Spleen (tissue), 11 donors: ENCODE data around the gene HOXA5. TPM values are rescaled to one million over a fixed set of nuclear protein-coding genes. Genes with fewer than 3 reads are reported as not detected.
A peak's percentile ranks its signal among the peaks of the same experiment; 100 is the strongest.

Experiments used
- DNase-seq: peaks from one replicate; pipeline ENCODE4 v3.0.0-alpha.2; 2020
- H3K27ac ChIP-seq, 8 donors: fragments of 200-600 bp; sonication (generic) in 7 of 8; 1 replicate in 4 of 8; 2 replicates in 4 of 8; pipeline versions ENCODE4 v1.5.0 to v1.8.0; 2016 to 2021; ENCODE audit warnings: inconsistent platforms in 4 of 8, mild to moderate bottlenecking in 4 of 8, moderate library complexity in 1 of 8
- H3K27me3 ChIP-seq, 7 donors: fragments of 200-600 bp; sonication (generic) in 6 of 7; replicated peaks in 1 of 7; 1 replicate in 4 of 7; 2 replicates in 3 of 7; pipeline versions ENCODE4 v1.5.0 to v1.8.0; 2016 to 2021; ENCODE audit warnings: inconsistent platforms in 3 of 7, mild to moderate bottlenecking in 1 of 7
- H3K36me3 ChIP-seq, 6 donors: fragments of 200-600 bp; sonication (generic) in 5 of 6; 1 replicate in 4 of 6; 2 replicates in 2 of 6; pipeline versions ENCODE4 v1.5.0 to v1.8.0; 2016 to 2021; ENCODE audit warnings: inconsistent platforms in 2 of 6
- H3K4me1 ChIP-seq, 6 donors: fragments of 200-600 bp; sonication (generic) in 5 of 6; 1 replicate in 3 of 6; 2 replicates in 3 of 6; pipeline versions ENCODE4 v1.5.0 to v1.8.0; 2016 to 2021; ENCODE audit warnings: inconsistent platforms in 3 of 6
- H3K4me3 ChIP-seq, 8 donors: fragments of 200-600 bp; sonication (generic) in 7 of 8; 1 replicate in 4 of 8; 2 replicates in 4 of 8; pipeline versions ENCODE4 v1.5.0 to v1.8.0; 2016 to 2021; ENCODE audit warnings: inconsistent platforms in 4 of 8, mild to moderate bottlenecking in 4 of 8, moderate library complexity in 2 of 8
- H3K9me3 ChIP-seq, 8 donors: fragments of 200-600 bp; sonication (generic) in 7 of 8; 1 replicate in 4 of 8; 2 replicates in 4 of 8; pipeline versions ENCODE4 v1.5.0 to v1.8.0; 2016 to 2021; ENCODE audit warnings: inconsistent platforms in 4 of 8
- CTCF ChIP-seq, 11 experiments: fragments of 200-600 bp in 7 of 11; fragments of 450-650 bp in 4 of 11; sonication (generic) in 4 of 11; IDR thresholded peaks in 8 of 11; conservative IDR thresholded peaks in 3 of 11; 1 replicate in 7 of 11; 2 replicates in 4 of 11; pipeline versions ENCODE4 v1.4.0 to v1.8.0; 2016 to 2021; ENCODE audit warnings: antibody characterized with exemption in 11 of 11, inconsistent platforms in 4 of 11, mild to moderate bottlenecking in 1 of 11
- POLR2A ChIP-seq, 3 donors: fragments of 450-650 bp; IDR thresholded peaks; one replicate each; pipeline ENCODE4 v1.5.1; 2017; ENCODE audit warnings: antibody characterized with exemption in 3 of 3, mild to moderate bottlenecking in 1 of 3
- POLR2AphosphoS5 ChIP-seq, 3 donors: sonication (generic); formaldehyde crosslinking; IDR thresholded peaks; one replicate each; pipeline ENCODE4 v1.5.1; 2017; ENCODE audit warnings: antibody characterized with exemption in 3 of 3
- WGBS, 5 donors: extraction: QIAGEN DNeasy Blood & Tissue Kit in 3 of 5; methylation state at CpG; one replicate each; pipeline versions ENCODE4 v1.1.5 to v1.1.7; 2013 to 2018; 5-methylcytosine and 5-hydroxymethylcytosine counted together
- intact Hi-C: fragments of 100-400 bp; cut with DNase I; formaldehyde crosslinking; loops from one replicate; pipeline ENCODE4 v1.15.0; 2023; ENCODE audit warnings: low total_unique reads
- polyA plus RNA-seq, 3 donors: library from polyadenylated mRNA; stranded (reverse); fragments of 200-250 nt; gene quantifications; one replicate each; pipeline ENCODE4 v1.2.1, GENCODE V29; 2013
- total RNA-seq, 7 donors: library from RNA; depleted of rRNA in 3 of 7; stranded (reverse); fragments of >200 nt in 3 of 7; fragmentation: NEBNext Ultra II Directional in 4 of 7; extraction: Animal tissue kit (Norgen Biotek cat#: 25700) in 4 of 7; gene quantifications; one replicate each; pipeline versions ENCODE4 v1.1.0 to v1.2.1, GENCODE V29; 2016 to 2021
- donor health status: healthy with polysubstance abuse.
- donor health status: DM: no; HTN: no; CAD: no; lungs with moderate emphysema.
- donor health status: DM: no; HTN: no; CAD: no.
- donor health status: Bipolar disorder and iron deficiency.
- donor health status: healthy.
- donor health status: DM: no; HTN: no; CAD: no.
- donor health status: DM: yes; HTN: yes; CAD: no.

HOXA5 gene
- total and polyA plus RNA-seq, 10 donors = 1.6 to 9.3 (median 3.3) TPM

- TF ChIP-seq POLR2A (IDR thresholded peaks at IDR 0.05) (no peak), CTCF (IDR thresholded peaks at IDR 0.05 in 8 of 11, conservative IDR thresholded peaks at IDR 0.05 in 3 of 11) (no peak), POLR2AphosphoS5 (IDR thresholded peaks at IDR 0.05) (no peak)
- no peak for DNase-seq
- H3K9me3 ChIP-seq = no peaks in the 10 kb centered on the region
- H3K27me3 ChIP-seq = peaks cover 41 to 100% (median 99%) of the 10 kb centered on the region in 7 donors
- no peak overlapping the region for H3K4me3 ChIP-seq
- intact Hi-C loops = loop anchor here (10.0 kb wide), 4 partner anchors 594 to 904 kb away; no protein-coding TSS in a partner anchor
- 27 to 53% (median 34%) methylated on average over 15 of the region's 15 CpGs for WGBS, 5 donors
- no peaks in the 10 kb centered on the region for H3K36me3 ChIP-seq
- H3K27ac ChIP-seq = no peak overlapping the region
- H3K4me1 ChIP-seq = peaks cover 21 to 61% (median 46%) of the 10 kb centered on the region in 6 donors
Measured at GRCh38 chr7:27191161-27191731, 47.8 kb upstream of the HOXA5 start.

GRCh38 chr7:27189997-27190748 lies 46.7 kb upstream of the HOXA5 start:
- H3K36me3 ChIP-seq = no peaks in the 10 kb centered on the region
- no peak overlapping the region for H3K4me3 ChIP-seq
- H3K27ac ChIP-seq = no peak overlapping the region
- intact Hi-C loops = loop anchor here (10.0 kb wide), 5 partner anchors 595 to 1335 kb away; no protein-coding TSS in a partner anchor
- 33 to 48% (median 40%) methylated on average over 7 of the region's 7 CpGs for WGBS, 5 donors
- H3K27me3 ChIP-seq = peaks cover 47 to 100% (median 99%) of the 10 kb centered on the region in 7 donors
- DNase-seq = no peak
- peaks cover 21 to 69% (median 55%) of the 10 kb centered on the region in 6 donors for H3K4me1 ChIP-seq
- no peaks in the 10 kb centered on the region for H3K9me3 ChIP-seq
- TF ChIP-seq POLR2AphosphoS5 (IDR thresholded peaks at IDR 0.05) = no peak
- no peak for TF ChIP-seq CTCF (IDR thresholded peaks at IDR 0.05 in 8 of 11, conservative IDR thresholded peaks at IDR 0.05 in 3 of 11)
- no peak for TF ChIP-seq POLR2A (IDR thresholded peaks at IDR 0.05)

GRCh38 chr7:27189295-27189996 lies 46.0 kb upstream of the HOXA5 start:
- H3K9me3 ChIP-seq = no peaks in the 10 kb centered on the region
- no peak overlapping the region for H3K27ac ChIP-seq
- no peaks in the 10 kb centered on the region for H3K36me3 ChIP-seq
- 12 to 32% (median 15%) methylated on average over 12 to 22 of the region's 22 CpGs for WGBS, 5 donors
- TF ChIP-seq POLR2AphosphoS5 (IDR thresholded peaks at IDR 0.05) = peak in 1 of 3 donors; percentile 22
- TF ChIP-seq POLR2A (IDR thresholded peaks at IDR 0.05) = no peak
- H3K4me1 ChIP-seq = peaks cover 28 to 76% (median 62%) of the 10 kb centered on the region in 6 donors
- DNase-seq = no peak
- intact Hi-C loops = loop anchor here (10.0 kb wide), 1 partner anchor 1335 kb away; no protein-coding TSS in a partner anchor
- H3K27me3 ChIP-seq = peaks cover 49 to 100% (median 99%) of the 10 kb centered on the region in 7 donors
- peak overlapping the region in 3 of 8 donors; percentile 8 to 50 (median 20) for H3K4me3 ChIP-seq

GRCh38 chr7:27188386-27189294 lies 45.2 kb upstream of the HOXA5 start:
- peak overlapping the region in 7 of 8 donors; percentile 4 to 50 (median 18) for H3K4me3 ChIP-seq
- H3K4me1 ChIP-seq = peaks cover 34 to 79% (median 68%) of the 10 kb centered on the region in 6 donors
- 4 to 14% (median 5%) methylated on average over 41 to 49 of the region's 49 CpGs for WGBS, 5 donors

More at GRCh38 chr7:27188386-27189294, 45.2 kb upstream of the HOXA5 start:
- H3K27me3 ChIP-seq = peaks cover 49 to 100% (median 99%) of the 10 kb centered on the region in 7 donors
- TF ChIP-seq CTCF (IDR thresholded peaks at IDR 0.05 in 8 of 11, conservative IDR thresholded peaks at IDR 0.05 in 3 of 11) (no peak), POLR2AphosphoS5 (IDR thresholded peaks at IDR 0.05) (peak in 2 of 3 donors; percentile 25 to 27)
- H3K36me3 ChIP-seq = no peaks in the 10 kb centered on the region
- no peaks in the 10 kb centered on the region for H3K9me3 ChIP-seq
- no peak overlapping the region for H3K27ac ChIP-seq
- intact Hi-C loops = loop anchor here (10.0 kb wide), 1 partner anchor 1334 kb away; no protein-coding TSS in a partner anchor
- no peak for DNase-seq
